T-helper 2 cell (primary cell): ENCODE results near the gene GRAMD4.

Source experiments
- DNase-seq, 5 experiments: peaks; one replicate each; pipeline versions ENCODE4 v3.0.0 to v3.0.0-alpha.2; 2012 to 2022

Gene GRAMD4

GRCh38 chr22:46726066-46726985 is 106.1 kb downstream of the GRAMD4 start:
- DNase-seq = no peak

DNA sequence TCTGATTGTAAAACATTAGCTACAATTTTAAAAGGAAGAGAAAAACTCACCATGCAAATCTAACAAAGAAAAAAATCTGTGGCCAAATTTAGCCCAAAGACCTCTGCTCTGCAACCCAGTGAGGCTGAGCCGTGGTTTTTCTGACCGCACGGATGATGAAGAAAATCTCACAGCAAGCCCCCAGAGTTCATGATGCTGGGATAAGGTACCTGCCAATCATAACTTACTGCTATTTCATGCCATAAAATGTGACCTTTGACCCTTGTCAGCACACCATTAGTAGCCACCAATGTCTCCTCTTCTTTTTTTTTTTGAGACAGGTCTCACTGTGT is 106.8 kb downstream of the GRAMD4 start:
- no peak for DNase-seq

GRCh38 chr22:46727813-46728364 is 107.7 kb downstream of the GRAMD4 start:
- no peak for DNase-seq

- DNase-seq = no peak
These were observed 108.3 kb downstream of the GRAMD4 start for GRCh38 chr22:46728470-46728869.
